Transverse colon (tissue), 4 donors: ENCODE results near the gene CBX8. TPM values are rescaled to one million over a fixed set of nuclear protein-coding genes. Genes with fewer than 3 reads are reported as not detected.

Experiments used
- DNase-seq: peaks from one replicate; pipeline ENCODE4 v3.0.0-alpha.2; 2019
- H3K27ac ChIP-seq, 4 donors: fragments of 200-600 bp; sonication (generic); 2 replicates each; pipeline ENCODE4 v1.5.1; 2016 to 2018; ENCODE audit warnings: inconsistent platforms in 4 of 4
- H3K27me3 ChIP-seq: fragments of 200-600 bp; sonication (generic); 2 replicates; pipeline ENCODE4 v1.5.1; 2017; ENCODE audit warnings: inconsistent platforms
- H3K36me3 ChIP-seq, 4 donors: fragments of 200-600 bp; sonication (generic); 2 replicates each; pipeline ENCODE4 v1.5.1; 2017 to 2019; ENCODE audit warnings: inconsistent platforms in 4 of 4
- H3K4me1 ChIP-seq, 4 donors: fragments of 200-600 bp; sonication (generic); 2 replicates each; pipeline ENCODE4 v1.5.1; 2017 to 2020; ENCODE audit warnings: inconsistent platforms in 4 of 4
- H3K4me3 ChIP-seq, 4 donors: fragments of 200-600 bp; sonication (generic); 1 replicate in 1 of 4; 2 replicates in 3 of 4; pipeline versions ENCODE4 v1.5.1 to v1.6.1; 2017 to 2019; ENCODE audit warnings: inconsistent platforms in 4 of 4
- H3K9me3 ChIP-seq, 2 donors: fragments of 200-600 bp; sonication (generic); 2 replicates each; pipeline ENCODE4 v1.5.1; 2017 to 2019; ENCODE audit warnings: inconsistent platforms in 2 of 2
- EP300 ChIP-seq: sonication (generic); formaldehyde crosslinking; IDR thresholded peaks from one replicate; pipeline ENCODE4 v1.6.1; 2017; ENCODE audit warnings: antibody characterized with exemption, low read depth
- POLR2A ChIP-seq: fragments of 450-650 bp; IDR thresholded peaks from one replicate; pipeline ENCODE4 v1.6.1; 2016; ENCODE audit warnings: antibody characterized with exemption, mild to moderate bottlenecking, moderate library complexity
- POLR2AphosphoS5 ChIP-seq, 3 donors: sonication (generic); formaldehyde crosslinking; IDR thresholded peaks; one replicate each; pipeline ENCODE4 v1.6.1; 2016; ENCODE audit warnings: antibody characterized with exemption in 3 of 3
- WGBS, 2 donors: methylation state at CpG; one replicate each; pipeline ENCODE4 v1.1.5; 2018; ENCODE audit warnings: low coverage in 1 of 2; 5-methylcytosine and 5-hydroxymethylcytosine counted together
- in situ Hi-C, 4 donors: fragments of 200-750 bp; cut with MboI; loops; one replicate each; pipeline versions ENCODE4 v1.15.0 to v1.15.1; 2017; ENCODE audit warnings: low sequenced_read_pairs in 3 of 4, low pct_ligation_motif_present in 1 of 4, low pct_unique_long_range_greater_than_20kb in 1 of 4
- intact Hi-C: fragments of 100-400 bp; cut with DNase I; formaldehyde crosslinking; loops from one replicate; pipeline ENCODE4 v1.15.1; 2023; ENCODE audit warnings: low total_unique reads
- total RNA-seq, 4 donors: library from RNA; depleted of rRNA; stranded (reverse); fragments of >200 nt; gene quantifications; one replicate each; pipeline ENCODE4 v1.1.0, GENCODE V29; 2016
- TF ChIP-seq, protein P1 (sequence below), 5 experiments: fragments of 200-600 bp in 3 of 5; fragments of 450-650 bp in 2 of 5; sonication (generic) in 3 of 5; IDR thresholded peaks; 1 replicate in 2 of 5; 2 replicates in 3 of 5; pipeline ENCODE4 v1.5.1; 2016 to 2017; ENCODE audit warnings: antibody characterized with exemption in 5 of 5, inconsistent platforms in 3 of 5, mild to moderate bottlenecking in 2 of 5, moderate library complexity in 1 of 5

CBX8 gene
- total RNA-seq, 4 donors from 2014 or later: 1.5 to 4.4 (median 3.1) TPM

DNA sequence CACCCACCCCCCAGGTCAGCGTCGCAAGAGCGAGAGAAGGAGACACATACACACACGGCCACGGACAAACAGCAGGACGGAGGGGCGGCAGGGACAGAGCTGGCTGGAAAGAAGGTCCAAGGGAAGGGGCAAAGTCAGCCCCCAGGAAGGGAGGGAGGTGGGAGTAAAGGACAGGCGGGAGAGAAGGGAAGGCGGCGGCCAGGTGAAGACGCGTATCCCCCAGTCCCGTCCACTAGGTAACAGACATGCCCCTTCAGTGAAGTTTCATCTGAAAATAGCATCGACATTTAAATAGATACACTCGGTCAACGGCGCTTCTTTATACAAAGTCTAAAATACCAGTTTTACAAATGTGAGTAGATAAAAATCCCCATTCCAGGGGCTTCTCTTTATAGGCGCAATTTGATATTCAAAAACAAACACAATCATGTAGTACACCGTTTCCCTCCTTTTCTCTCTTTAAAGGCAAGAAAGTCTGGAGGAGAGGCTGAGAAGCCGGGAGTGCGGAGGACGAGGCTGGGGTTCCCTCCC is 4.5 kb downstream of the CBX8 start:
- Histone ChIP-seq H3K27me3 (peaks cover 67% of the 10 kb centered on the region), H3K9me3 (no peaks in the 10 kb centered on the region), H3K27ac (no peak overlapping the region), H3K4me1 (peaks cover 8 to 46% (median 35%) of the 10 kb centered on the region in 4 donors), H3K36me3 (no peaks in the 10 kb centered on the region), H3K4me3 (peak overlapping the region in 1 of 4 donors; percentile 32)
- no peak for DNase-seq
- intact Hi-C loops: no loop called here
- in situ Hi-C loops: no loop called here
- TF ChIP-seq POLR2A (no peak), POLR2AphosphoS5 (IDR thresholded peaks at IDR 0.05) (no peak), EP300 (no peak)
- TF ChIP-seq, protein P1, sequence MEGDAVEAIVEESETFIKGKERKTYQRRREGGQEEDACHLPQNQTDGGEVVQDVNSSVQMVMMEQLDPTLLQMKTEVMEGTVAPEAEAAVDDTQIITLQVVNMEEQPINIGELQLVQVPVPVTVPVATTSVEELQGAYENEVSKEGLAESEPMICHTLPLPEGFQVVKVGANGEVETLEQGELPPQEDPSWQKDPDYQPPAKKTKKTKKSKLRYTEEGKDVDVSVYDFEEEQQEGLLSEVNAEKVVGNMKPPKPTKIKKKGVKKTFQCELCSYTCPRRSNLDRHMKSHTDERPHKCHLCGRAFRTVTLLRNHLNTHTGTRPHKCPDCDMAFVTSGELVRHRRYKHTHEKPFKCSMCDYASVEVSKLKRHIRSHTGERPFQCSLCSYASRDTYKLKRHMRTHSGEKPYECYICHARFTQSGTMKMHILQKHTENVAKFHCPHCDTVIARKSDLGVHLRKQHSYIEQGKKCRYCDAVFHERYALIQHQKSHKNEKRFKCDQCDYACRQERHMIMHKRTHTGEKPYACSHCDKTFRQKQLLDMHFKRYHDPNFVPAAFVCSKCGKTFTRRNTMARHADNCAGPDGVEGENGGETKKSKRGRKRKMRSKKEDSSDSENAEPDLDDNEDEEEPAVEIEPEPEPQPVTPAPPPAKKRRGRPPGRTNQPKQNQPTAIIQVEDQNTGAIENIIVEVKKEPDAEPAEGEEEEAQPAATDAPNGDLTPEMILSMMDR (IDR thresholded peaks at IDR 0.05): no peak
- WGBS, 2 donors: 21 to 28% methylated on average over 16 to 22 of the region's 22 CpGs

DNA sequence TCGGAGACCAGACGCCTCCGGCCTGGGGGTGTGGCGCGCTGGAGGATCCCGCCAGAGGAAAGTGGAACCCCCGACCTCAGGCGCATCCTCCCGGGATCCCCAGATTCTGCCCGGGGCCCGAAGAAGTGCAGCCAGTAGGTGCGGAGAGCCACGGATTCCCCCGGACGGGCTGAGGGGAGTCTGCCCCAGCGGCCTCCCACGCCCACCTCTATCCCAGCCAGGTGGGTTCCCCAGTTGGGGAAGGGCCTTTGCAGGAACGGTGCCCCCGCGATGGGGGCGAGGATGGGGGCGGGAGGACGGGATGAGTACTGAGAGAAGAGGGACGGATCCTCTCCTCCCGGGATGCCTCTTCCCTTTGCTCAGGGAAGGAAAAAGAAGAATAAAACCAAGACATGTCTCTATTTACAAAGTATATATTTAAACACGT is 5.1 kb downstream of the CBX8 start:
- H3K4me3 ChIP-seq: no peak overlapping the region
- H3K27ac ChIP-seq: no peak overlapping the region
- intact Hi-C loops (no loop called here), in situ Hi-C loops (no loop called here)
- WGBS, 2 donors: 0 to 12% methylated on average over 1 to 18 of the region's 26 CpGs
- no peaks in the 10 kb centered on the region for H3K9me3 ChIP-seq
- H3K4me1 ChIP-seq: peaks cover 8 to 46% (median 35%) of the 10 kb centered on the region in 4 donors
- TF ChIP-seq, protein P1 (IDR thresholded peaks at IDR 0.05): no peak
- TF ChIP-seq POLR2AphosphoS5 (IDR thresholded peaks at IDR 0.05): no peak
- TF ChIP-seq EP300: no peak
- TF ChIP-seq POLR2A: no peak
- H3K27me3 ChIP-seq: peaks cover 73% of the 10 kb centered on the region
- H3K36me3 ChIP-seq: no peaks in the 10 kb centered on the region
- DNase-seq: no peak

DNA sequence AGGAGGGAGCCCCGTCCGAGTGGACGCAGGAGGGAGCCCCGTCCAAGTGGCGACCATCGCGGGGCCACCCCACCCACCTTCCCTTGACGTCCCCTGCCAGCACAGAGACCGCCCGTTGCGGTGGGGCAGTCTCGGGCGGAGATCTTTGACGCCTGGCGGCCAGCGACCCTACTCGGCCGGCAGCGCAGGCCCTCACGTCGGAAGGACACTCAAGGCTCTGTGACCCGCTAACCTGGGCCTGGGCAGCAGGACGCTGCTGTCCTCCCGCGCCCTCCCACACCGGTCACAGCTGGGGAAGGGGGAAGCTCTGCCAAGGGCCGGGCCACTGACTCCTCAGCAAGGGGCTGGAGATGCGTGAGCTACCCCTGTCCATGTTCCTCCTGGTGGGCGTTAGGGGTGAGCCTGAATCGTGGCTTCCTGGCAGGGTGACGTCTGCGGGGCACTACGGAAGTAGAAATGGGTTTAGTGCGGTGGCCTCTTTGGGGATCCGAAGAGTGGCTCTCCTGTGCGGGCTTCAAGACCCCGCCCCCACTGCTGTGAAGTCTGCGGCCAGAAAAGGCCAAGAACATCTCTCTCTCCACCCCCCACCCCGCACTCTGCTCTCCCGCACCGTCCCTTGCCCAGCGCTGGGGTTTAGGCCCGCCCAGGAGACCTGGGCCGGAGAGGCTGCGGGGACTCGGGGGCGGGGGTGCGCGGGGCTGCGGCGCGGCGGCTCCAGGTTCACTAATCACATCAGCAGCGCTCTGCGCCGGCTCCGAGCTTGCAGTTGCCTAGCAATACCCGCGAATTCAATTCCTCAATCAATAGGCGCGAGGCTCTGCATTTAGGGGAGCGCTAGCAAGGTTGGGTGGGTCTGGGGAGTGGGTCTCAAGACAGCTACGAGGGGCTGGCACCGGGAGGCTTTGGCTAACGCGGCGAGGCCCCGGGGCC is 5.8 kb downstream of the CBX8 start:
- in situ Hi-C loops: no loop called here
- no peak for DNase-seq
- Histone ChIP-seq H3K27ac (no peak overlapping the region), H3K4me3 (no peak overlapping the region), H3K4me1 (peaks cover 3 to 41% (median 30%) of the 10 kb centered on the region in 4 donors), H3K27me3 (peaks cover 80% of the 10 kb centered on the region), H3K36me3 (no peaks in the 10 kb centered on the region), H3K9me3 (no peaks in the 10 kb centered on the region)
- intact Hi-C loops: no loop called here
- TF ChIP-seq, protein P1 (IDR thresholded peaks at IDR 0.05): no peak
- no peak for TF ChIP-seq POLR2AphosphoS5 (IDR thresholded peaks at IDR 0.05)
- TF ChIP-seq POLR2A: no peak
- TF ChIP-seq EP300: no peak
- 13% methylated on average over 44 of the region's 68 CpGs; no CpG with 5 or more reads in 1 of the 2 donors for whole genome bisulfite sequencing, 2 donors
